Ovary (tissue), 3 donors: ENCODE measurements around the gene SLC48A1.

Source experiments
- CTCF ChIP-seq, 3 donors: fragments of 450-650 bp in 2 of 3; fragments of 200-600 bp in 1 of 3; IDR thresholded peaks; one replicate each; pipeline versions ENCODE4 v1.5.1 to v1.8.0; 2016 to 2022; ENCODE audit warnings: antibody characterized with exemption in 3 of 3, mild to moderate bottlenecking in 1 of 3
- POLR2A ChIP-seq: fragments of 450-650 bp; IDR thresholded peaks from one replicate; pipeline ENCODE4 v1.6.1; 2017; ENCODE audit warnings: antibody characterized with exemption, mild to moderate bottlenecking, moderate library complexity
- donor health status: DM: no; HTN: no; CAD: no.

- TF ChIP-seq POLR2A (no peak), CTCF (IDR thresholded peaks at IDR 0.05) (no peak)
These were observed 27.5 kb upstream of the SLC48A1 start for GRCh38 chr12:47745485-47746041.
